ENCODE results near the gene NXNL1. TPM values are rescaled to one million over a fixed set of nuclear protein-coding genes. Genes with fewer than 3 reads are reported as not detected.

Gene NXNL1
- total and polyA plus RNA-seq, 2 of the 13 experiments (the other 11 are each of a cell fraction or from before 2014, with no cell fraction given) = not detected

DNA sequence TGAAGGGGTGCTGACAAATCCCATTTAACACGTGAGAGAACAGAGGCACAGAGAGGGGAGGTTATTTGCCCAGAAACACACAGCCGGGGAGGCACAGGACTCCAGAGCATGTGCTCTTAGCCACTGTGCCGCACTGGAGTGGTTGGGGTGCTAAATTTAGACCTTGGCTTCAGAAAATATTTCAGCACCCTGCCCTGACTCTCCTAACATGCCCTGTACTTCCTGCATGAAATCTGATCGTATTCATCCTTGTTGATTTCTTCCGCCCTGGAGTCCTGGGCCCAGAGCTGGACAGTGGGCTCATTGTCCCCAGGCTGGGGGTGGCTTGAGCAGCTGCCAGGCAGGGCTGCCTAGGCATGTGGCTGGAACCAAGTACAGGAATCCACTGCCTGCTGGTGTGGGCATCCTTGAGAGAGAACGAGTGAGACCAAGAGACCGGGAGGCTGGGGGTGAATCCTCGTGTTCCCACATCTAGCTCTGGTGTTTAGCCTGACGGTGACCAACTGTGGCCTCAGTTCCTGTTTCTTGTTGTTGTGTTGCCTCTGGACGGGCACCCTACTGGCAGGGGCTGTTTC is 14.9 kb upstream of the NXNL1 start (continued):
- TF ChIP-seq, protein P1, sequence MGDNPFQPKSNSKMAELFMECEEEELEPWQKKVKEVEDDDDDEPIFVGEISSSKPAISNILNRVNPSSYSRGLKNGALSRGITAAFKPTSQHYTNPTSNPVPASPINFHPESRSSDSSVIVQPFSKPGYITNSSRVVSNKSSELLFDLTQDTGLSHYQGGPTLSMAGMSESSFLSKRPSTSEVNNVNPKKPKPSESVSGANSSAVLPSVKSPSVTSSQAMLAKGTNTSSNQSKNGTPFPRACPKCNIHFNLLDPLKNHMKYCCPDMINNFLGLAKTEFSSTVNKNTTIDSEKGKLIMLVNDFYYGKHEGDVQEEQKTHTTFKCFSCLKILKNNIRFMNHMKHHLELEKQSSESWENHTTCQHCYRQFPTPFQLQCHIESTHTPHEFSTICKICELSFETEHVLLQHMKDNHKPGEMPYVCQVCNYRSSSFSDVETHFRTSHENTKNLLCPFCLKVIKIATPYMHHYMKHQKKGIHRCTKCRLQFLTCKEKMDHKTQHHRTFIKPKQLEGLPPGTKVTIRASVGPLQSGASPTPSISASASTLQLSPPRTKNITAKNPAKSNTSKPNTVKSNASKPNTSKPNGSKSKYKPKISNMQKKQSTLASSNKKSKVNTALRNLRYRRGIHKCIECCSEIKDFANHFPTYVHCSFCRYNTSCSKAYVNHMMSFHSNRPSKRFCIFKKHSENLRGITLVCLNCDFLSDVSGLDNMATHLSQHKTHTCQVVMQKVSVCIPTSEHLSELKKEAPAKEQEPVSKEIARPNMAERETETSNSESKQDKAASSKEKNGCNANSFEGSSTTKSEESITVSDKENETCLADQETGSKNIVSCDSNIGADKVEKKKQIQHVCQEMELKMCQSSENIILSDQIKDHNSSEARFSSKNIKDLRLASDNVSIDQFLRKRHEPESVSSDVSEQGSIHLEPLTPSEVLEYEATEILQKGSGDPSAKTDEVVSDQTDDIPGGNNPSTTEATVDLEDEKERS (CRISPR knock-in tag; IDR thresholded peaks at IDR 0.05) = no peak
- TF ChIP-seq, protein P2, sequence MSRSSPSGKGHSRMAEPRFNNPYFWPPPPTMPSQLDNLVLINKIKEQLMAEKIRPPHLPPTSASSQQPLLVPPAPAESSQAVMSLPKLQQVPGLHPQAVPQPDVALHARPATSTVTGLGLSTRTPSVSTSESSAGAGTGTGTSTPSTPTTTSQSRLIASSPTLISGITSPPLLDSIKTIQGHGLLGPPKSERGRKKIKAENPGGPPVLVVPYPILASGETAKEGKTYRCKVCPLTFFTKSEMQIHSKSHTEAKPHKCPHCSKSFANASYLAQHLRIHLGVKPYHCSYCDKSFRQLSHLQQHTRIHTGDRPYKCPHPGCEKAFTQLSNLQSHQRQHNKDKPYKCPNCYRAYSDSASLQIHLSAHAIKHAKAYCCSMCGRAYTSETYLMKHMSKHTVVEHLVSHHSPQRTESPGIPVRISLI (CRISPR knock-in tag; IDR thresholded peaks at IDR 0.05; ENCODE audit: borderline replicate concordance) = no peak; the same call in 1 of the 2 replicates
- TF ChIP-seq ZFP1 (CRISPR knock-in tag; IDR thresholded peaks at IDR 0.05) = 0 out of 2 replicates have a peak, but pooled peaks have one; percentile 19
- no peak; a peak in 1 of 4 replicates for TF ChIP-seq POLR2A (IDR thresholded peaks at IDR 0.05; ENCODE audit: insufficient read depth in 1 of 2, low read depth in 2 of 2, low read length in 2 of 2)
- TF ChIP-seq HOXA3 (CRISPR knock-in tag; IDR thresholded peaks at IDR 0.05) = peak; percentile 19; the same call in 1 of the 2 replicates
- no peak for TF ChIP-seq ZNF629 (CRISPR knock-in tag; conservative IDR thresholded peaks at IDR 0.05)
- no peak for TF ChIP-seq FOXP1 (IDR thresholded peaks at IDR 0.05)
- TF ChIP-seq FOXP1 (CRISPR knock-in tag; IDR thresholded peaks at IDR 0.05) = no peak
- TF ChIP-seq, protein P3, sequence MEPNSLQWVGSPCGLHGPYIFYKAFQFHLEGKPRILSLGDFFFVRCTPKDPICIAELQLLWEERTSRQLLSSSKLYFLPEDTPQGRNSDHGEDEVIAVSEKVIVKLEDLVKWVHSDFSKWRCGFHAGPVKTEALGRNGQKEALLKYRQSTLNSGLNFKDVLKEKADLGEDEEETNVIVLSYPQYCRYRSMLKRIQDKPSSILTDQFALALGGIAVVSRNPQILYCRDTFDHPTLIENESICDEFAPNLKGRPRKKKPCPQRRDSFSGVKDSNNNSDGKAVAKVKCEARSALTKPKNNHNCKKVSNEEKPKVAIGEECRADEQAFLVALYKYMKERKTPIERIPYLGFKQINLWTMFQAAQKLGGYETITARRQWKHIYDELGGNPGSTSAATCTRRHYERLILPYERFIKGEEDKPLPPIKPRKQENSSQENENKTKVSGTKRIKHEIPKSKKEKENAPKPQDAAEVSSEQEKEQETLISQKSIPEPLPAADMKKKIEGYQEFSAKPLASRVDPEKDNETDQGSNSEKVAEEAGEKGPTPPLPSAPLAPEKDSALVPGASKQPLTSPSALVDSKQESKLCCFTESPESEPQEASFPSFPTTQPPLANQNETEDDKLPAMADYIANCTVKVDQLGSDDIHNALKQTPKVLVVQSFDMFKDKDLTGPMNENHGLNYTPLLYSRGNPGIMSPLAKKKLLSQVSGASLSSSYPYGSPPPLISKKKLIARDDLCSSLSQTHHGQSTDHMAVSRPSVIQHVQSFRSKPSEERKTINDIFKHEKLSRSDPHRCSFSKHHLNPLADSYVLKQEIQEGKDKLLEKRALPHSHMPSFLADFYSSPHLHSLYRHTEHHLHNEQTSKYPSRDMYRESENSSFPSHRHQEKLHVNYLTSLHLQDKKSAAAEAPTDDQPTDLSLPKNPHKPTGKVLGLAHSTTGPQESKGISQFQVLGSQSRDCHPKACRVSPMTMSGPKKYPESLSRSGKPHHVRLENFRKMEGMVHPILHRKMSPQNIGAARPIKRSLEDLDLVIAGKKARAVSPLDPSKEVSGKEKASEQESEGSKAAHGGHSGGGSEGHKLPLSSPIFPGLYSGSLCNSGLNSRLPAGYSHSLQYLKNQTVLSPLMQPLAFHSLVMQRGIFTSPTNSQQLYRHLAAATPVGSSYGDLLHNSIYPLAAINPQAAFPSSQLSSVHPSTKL (CRISPR knock-in tag; IDR thresholded peaks at IDR 0.05) = peak; percentile 59
- peak; percentile 42; the same call in 1 of the 2 replicates for TF ChIP-seq MIER3 (CRISPR knock-in tag; IDR thresholded peaks at IDR 0.05; ENCODE audit: borderline replicate concordance)
- TF ChIP-seq GATAD1 (CRISPR knock-in tag; IDR thresholded peaks at IDR 0.05) = no peak; the same call in 1 of the 2 replicates
- no peak for TF ChIP-seq ZNF34 (CRISPR knock-in tag; IDR thresholded peaks at IDR 0.05; ENCODE audit: borderline replicate concordance)
- no peak for TF ChIP-seq ZNF260 (CRISPR knock-in tag; IDR thresholded peaks at IDR 0.05; ENCODE audit: borderline replicate concordance, low read depth)
- TF ChIP-seq, protein P4, sequence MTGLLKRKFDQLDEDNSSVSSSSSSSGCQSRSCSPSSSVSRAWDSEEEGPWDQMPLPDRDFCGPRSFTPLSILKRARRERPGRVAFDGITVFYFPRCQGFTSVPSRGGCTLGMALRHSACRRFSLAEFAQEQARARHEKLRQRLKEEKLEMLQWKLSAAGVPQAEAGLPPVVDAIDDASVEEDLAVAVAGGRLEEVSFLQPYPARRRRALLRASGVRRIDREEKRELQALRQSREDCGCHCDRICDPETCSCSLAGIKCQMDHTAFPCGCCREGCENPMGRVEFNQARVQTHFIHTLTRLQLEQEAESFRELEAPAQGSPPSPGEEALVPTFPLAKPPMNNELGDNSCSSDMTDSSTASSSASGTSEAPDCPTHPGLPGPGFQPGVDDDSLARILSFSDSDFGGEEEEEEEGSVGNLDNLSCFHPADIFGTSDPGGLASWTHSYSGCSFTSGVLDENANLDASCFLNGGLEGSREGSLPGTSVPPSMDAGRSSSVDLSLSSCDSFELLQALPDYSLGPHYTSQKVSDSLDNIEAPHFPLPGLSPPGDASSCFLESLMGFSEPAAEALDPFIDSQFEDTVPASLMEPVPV (CRISPR knock-in tag; IDR thresholded peaks at IDR 0.05) = no peak; the same call in 1 of the 2 replicates
- peak; percentile 63; the same call in 1 of the 2 replicates for TF ChIP-seq ZNF788 (CRISPR knock-in tag; IDR thresholded peaks at IDR 0.05; ENCODE audit: borderline replicate concordance)
- no peak for TF ChIP-seq ZNF256 (CRISPR knock-in tag; conservative IDR thresholded peaks at IDR 0.05)
- no peak for TF ChIP-seq SUZ12 (IDR thresholded peaks at IDR 0.05; ENCODE audit: low read depth, low read length)

Data from HepG2 (cell line).